ENCODE data around the gene PTTG1IP2.
"Not testable (repeated sequence)": the region's sequence is repeated elsewhere in the genome, so short reads cannot be mapped to it uniquely, and the experiment has no call there.

The PTTG1IP2 gene

GRCh38 chr7:90469554-90469953 is at the start of gene PTTG1IP2:
TSS of gene PTTG1IP2 (plus strand) at chr7:90469639. CDS start at chr7:90469787, 148 bp downstream.
- DNase-seq (ENCODE audit: low read depth, low spot score) = no peak

DNA sequence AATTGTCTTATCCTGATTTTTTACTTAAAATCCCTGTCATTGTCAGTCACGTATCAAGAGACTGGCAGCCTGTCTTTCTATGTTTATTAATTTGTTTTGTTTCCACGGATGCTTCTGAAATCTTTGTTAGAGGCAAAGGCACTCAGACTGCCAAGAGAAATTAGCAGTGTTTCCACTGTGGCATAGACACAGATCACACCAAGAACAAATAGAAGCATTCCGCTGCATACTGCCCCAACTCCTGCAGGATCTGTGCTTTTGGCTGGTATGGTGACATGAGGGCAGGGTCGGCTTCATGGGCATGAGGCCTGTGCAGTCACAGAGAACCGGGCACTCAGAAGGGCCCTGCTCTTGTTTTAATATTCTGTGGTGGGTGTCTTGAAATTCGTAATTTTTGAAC is 47.8 kb upstream of the PTTG1IP2 start:
- no peak for DNase-seq (ENCODE audit: low read depth, low spot score)

- no peak for DNase-seq (ENCODE audit: low read depth, low spot score)
Measured at GRCh38 chr7:90424720-90425119, 44.7 kb upstream of the PTTG1IP2 start.

- DNase-seq (ENCODE audit: low read depth, low spot score) = no peak
Measured at GRCh38 chr7:90425376-90425775, 44.1 kb upstream of the PTTG1IP2 start.

DNA sequence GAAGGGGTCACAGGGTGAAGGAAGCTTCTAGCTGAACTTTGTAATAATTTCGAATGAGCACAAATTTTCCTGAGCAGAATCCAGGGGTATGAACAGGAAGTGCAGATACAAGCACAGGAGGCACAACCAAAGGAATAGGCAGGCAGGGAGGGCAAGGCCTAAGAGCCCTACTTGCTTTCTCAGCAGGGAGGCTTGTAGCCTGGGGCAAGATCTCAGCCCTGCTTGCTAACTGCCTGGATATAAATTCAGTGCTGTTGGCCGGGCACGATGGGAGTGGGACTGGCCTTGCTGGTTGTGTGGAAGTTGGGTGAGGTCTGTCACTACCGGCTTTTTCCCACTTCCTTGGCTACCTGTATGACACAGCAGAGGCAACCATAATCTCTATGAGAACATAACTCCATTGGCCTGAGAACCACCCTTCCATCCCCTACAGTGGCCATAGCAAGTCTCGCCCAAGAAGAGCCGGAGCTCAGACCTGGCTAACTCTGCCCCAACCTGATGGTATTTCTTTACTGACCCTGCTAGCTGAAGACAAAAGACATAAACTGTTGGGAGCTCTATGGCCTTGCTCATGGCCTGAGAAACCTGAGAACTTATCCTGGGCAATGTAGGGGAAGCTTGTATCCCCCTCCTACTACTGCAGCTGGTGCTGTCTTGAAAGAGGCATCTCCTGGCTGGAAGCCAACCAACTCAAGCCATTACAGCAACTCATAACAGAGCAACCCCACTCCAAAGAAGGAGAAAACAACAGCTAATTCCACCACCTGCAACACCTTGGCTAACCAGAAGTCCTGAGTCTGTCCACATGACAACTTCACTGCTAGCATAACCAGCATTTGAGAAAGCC is 38.6 kb upstream of the PTTG1IP2 start:
- DNase-seq (ENCODE audit: low read depth, low spot score) = no peak

DNA sequence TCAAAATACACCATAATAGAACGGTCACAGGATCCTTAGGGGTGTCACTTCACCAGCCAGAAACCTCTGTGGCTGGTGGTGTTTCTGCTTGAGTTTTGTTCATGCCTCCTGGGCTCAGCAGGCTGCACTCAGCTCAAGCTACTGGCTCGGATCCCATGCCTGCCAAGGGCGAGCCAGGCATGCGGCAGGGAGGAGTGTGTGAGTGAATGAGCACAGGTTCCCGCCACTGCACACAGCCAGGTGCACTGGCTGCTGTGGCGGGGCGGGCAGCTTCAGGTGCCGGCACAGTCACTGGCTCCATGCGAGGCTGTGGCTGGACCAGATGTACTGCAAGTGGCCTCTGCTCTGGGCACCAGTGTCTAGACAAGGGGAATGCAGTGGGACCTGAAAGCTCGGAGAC is 36.7 kb upstream of the PTTG1IP2 start:
- DNase-seq (ENCODE audit: low read depth, low spot score) = no peak

- no peak for DNase-seq (ENCODE audit: low read depth, low spot score)
Measured at GRCh38 chr7:90433221-90433620, 36.2 kb upstream of the PTTG1IP2 start.

DNA sequence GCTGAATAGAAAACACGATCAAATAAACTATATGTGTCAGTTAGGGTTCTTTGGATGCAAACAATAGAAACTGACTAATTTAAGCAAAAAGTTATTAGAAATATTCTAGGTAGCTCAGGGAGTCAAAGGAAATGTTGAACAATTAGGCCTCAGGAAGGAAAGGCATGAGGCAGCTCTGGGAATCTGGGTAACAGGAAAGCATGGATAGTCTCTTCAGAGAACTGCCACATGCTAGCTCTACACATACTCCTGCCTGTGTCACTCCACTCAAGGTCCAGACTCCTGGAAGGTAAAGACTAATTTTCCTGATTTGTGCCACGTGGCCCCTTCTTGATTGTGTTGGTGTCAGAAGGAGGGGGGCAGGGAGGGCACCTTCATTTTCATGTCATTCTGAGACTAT is 23.8 kb upstream of the PTTG1IP2 start:
- no peak for DNase-seq (ENCODE audit: low read depth, low spot score)

DNA sequence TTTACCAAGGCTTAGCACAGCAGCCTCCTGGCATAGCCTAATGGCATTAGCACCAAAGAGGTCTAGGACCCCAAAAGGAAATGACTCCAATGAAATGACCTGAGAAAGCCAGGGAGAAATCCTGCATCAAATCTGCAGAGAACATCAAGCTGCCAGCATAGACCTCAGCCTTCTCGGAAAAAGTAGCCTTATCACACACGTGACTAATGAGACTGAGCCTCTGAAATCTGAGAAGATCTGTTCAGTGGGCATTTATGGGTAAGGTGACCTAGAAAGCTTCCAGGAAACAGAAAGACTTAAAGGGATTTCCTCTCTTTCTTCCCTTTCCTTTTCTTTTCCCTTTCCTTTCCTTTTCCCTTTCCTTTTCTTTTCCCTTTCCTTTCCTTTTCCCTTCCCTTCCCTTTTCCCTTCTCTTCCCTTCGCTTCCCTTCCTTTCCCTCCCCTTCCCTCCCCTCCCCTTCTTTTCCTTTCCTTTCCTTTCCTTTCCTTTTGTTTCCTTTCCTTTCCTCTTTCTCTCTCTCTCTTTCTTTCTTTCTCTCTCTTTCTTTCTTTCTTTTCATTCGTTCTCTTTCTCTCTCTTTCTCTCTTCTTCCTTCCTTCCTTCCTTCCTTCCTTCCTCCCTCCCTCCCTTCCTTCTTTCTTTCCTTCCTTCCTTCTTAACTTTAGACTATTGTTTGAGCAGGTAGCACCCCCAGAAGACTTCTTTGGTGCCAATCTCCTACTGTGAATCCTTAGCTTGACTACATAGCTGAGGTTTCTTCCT is 23.1 kb upstream of the PTTG1IP2 start:
- no peak for DNase-seq (ENCODE audit: low read depth, low spot score)

DNA sequence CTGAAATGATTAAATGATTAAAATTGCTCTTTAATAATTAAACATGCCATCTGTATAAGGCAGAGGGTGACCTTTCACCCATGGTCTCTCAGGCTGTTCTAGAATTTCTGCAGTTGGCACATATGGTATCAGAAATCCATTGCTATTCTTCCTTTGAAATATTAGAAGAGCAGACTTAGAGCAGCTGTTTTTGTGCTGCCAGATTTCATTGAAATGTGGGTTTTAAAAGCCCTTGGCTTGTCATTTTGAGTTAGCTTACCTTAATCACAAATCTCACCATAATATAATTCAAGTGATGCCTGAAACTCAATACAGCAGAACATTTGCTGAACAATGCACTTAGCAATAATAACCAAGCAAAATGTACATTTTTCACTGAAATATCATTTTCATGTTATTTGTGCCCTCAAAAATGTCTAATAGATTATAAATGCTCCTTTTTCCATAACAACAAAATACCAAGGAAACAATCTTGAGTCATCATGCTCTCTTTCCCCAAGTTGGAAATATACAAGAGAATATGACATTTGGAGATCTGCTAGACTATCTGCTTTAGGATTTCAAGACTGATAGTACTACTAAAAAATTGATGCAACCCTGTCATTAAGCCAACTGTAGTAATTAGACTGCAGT is 16.1 kb upstream of the PTTG1IP2 start:
- no peak for DNase-seq (ENCODE audit: low read depth, low spot score)

GRCh38 chr7:90453931-90454330 is 15.5 kb upstream of the PTTG1IP2 start:
- no peak for DNase-seq (ENCODE audit: low read depth, low spot score)

DNA sequence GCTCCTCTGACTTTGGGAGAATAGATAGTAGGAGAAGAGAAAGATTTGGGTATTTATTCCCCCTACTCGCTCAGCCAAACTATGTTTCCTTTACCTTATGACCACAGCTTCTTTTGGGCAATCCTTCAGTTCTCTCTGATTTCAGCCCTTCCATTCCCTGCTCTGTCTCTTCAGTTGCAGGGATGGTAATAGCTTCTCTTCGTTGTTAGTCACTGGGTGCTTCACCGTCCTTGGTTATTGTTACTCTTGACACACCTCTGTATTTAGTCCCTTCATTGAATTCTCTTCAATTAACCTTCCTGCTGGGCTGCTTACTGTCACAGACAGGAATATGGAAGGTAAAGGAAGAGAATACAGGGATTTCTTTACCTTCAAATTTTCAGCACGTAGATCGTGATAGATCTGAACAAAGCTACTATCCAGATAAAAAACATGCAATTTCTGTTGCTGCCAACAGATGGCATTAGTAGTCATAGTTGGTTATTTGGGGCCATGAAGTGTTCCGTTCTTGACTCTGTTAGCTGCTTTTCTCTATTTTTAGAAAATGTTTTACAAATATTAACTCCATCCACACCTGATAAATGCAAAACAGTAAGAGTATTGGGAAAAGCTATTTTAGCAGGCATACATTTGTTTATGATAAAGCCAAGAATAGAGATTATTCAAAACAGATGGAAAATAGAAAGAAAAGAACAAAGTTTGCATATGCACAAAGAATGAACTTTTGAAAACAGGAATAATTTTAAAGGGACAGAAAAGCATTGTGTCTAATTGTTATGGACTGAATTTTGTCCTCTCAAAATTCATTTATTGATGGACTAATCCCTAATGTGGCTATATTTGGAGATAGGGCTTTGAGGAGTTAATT is 14.0 kb upstream of the PTTG1IP2 start:
- peak; percentile 12 for DNase-seq (ENCODE audit: low read depth, low spot score)

GRCh38 chr7:90458104-90458503 is 11.3 kb upstream of the PTTG1IP2 start:
- no peak for DNase-seq (ENCODE audit: low read depth, low spot score)

- no peak for DNase-seq (ENCODE audit: low read depth, low spot score)
Measured at GRCh38 chr7:90459888-90460287, 9.6 kb upstream of the PTTG1IP2 start.

- no peak for DNase-seq (ENCODE audit: low read depth, low spot score)
Measured at GRCh38 chr7:90461219-90461618, 8.2 kb upstream of the PTTG1IP2 start.

- DNase-seq (ENCODE audit: low read depth, low spot score) = not testable (repeated sequence)
Measured at GRCh38 chr7:90463151-90463628, 6.2 kb upstream of the PTTG1IP2 start.

DNA sequence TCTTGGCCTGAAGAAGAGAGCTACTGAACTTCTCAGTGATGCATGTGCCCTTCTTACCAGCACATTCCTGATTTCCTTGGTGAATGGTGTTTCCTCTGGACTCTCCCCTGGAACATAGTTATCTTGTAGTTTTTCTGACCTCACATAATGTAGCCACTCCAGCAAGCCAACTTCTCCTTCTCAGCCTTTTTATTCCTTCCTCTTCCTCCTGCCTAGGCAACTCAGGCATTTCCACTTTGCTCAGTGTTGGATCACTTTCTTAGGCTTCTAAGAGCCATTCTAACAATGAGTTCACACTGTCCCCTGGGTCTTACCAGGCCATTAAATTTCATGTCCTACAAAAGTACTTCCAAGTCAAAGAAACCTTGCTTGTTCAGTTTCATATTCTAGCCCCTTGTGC is 3.6 kb upstream of the PTTG1IP2 start:
- no peak for DNase-seq (ENCODE audit: low read depth, low spot score)

GRCh38 chr7:90472805-90473540 is 3.5 kb downstream of the PTTG1IP2 start:
- DNase-seq (ENCODE audit: low read depth, low spot score) = no peak

- DNase-seq (ENCODE audit: low read depth, low spot score) = no peak
Measured at GRCh38 chr7:90473814-90474213, 4.4 kb downstream of the PTTG1IP2 start.
